HG03432 (cell line): Measurements from ENCODE around the gene ABO.
"Not testable (repeated sequence)": the region's sequence is repeated elsewhere in the genome, so short reads cannot be mapped to it uniquely, and the experiment has no call there.

Experiments
- ATAC-seq: cut with Tn5 transposase; IDR thresholded peaks from one replicate; pipeline ENCODE4 v1.9.1; 2021; ENCODE audit warnings: mild to moderate bottlenecking, moderate library complexity; ENCODE audit not compliant: unreplicated experiment

The ABO gene

DNA sequence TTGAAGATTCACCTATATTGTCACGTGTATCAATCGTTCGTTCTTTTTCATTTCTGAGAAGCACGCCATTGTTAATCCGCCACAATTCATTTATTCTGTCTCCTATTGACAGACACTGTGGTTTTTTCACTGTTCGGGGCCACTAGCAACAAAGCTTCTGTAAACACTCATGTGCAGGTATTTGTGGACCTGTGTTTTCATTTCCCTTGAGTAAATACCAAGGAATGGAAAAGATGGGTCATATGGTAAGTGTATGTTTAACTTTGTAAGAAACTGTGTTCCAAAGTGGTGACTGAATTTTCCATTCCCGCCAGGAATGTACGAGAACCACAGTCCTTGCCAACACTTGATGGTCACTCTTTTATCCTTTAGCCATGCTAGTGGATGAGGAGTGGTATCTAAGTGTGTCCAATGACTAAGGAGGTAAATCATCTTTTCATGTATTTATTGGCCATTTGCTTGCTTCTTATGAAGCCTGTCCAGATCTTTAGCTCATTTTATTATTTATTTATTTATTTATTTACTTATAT lies 10.7 kb downstream of the ABO start:
- no peak for ATAC-seq

GRCh38 chr9:133263557-133263956 lies 11.4 kb downstream of the ABO start:
- ATAC-seq = no peak

- ATAC-seq = no peak
Observed at GRCh38 chr9:133262226-133262625, 12.8 kb downstream of the ABO start.

- no peak for ATAC-seq
Observed at GRCh38 chr9:133261753-133262120, 13.3 kb downstream of the ABO start.

- ATAC-seq = no peak
Observed at GRCh38 chr9:133261103-133261752, 13.8 kb downstream of the ABO start.

GRCh38 chr9:133260334-133261102 lies 14.5 kb downstream of the ABO start:
- ATAC-seq = no peak

DNA sequence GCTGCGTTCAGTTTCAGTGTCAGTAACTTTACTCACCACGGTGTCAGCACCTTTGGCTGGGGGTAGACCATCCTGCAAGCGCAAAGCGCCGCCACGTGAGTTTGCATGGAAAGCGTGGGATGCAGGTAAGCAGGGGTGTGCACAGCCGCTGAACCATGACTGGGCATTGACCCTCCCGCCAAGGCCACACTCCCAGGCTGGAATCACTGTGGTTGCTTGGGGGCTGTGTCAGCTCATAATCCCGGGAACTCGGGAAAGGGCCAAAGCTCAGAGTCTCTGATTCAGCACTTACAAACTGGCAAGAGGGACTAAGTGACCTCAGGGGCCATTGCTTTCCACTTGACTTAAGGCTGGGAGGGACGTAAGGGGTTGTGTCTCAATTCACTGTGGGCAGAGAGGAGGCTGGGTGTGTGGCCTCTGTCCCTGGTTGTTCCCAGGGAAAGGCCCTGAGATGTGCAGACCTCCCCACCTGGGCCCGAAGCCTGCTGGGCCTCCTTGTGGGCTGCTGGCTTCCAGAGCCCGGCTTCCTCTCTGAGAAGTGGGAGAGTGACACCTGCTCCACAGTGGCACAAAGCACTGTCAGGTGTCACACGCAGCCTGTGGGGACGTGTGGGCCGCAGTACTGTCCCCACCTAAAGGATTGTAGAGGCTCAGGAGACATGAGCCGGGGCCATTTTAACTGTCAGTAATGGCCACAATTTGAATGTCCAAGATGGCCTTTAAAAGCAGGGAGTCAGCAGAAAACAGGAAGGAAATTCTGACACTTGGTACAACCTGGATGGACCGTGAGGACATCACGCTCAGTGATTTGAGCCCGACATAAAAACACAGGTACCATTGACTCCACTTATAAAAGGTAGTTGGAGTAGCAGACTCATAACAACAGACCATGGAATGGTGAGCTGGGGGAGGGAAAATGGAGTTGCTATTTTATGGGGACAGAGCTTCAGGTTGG lies 16.7 kb downstream of the ABO start:
- no peak for ATAC-seq

DNA sequence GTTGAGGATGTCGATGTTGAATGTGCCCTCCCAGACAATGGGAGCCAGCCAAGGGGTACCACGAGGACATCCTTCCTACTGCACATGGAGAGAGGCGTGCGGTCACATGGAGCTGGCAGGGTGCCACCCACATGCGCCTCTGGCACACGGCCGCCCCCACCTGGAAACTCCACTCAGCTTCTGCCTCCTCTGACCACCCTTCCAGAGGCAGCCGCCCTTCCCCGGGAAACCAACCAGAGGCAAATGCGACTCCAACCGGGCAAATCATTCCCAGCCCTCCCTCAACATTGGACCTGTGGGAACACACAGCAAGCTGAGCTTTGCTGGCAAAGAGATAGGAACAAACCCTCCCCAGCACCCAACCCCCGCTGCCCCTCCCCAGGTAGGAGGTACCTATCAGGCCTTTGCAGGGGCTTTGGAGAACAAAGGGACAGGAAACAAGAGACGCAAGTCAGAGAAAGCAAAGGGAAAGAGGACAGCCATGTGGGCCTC lies 17.5 kb downstream of the ABO start:
- ATAC-seq = no peak

GRCh38 chr9:133256686-133257091 lies 18.3 kb downstream of the ABO start:
- ATAC-seq = no peak

- ATAC-seq = no peak
Observed at GRCh38 chr9:133256136-133256461, 18.9 kb downstream of the ABO start.

- no peak for ATAC-seq
Observed at GRCh38 chr9:133255371-133256135, 19.4 kb downstream of the ABO start.

GRCh38 chr9:133254471-133254870 lies 20.5 kb downstream of the ABO start:
- no peak for ATAC-seq

GRCh38 chr9:133253268-133253667 lies 21.7 kb downstream of the ABO start:
- no peak for ATAC-seq

- ATAC-seq = no peak
Observed at GRCh38 chr9:133252301-133253020, 22.5 kb downstream of the ABO start.

GRCh38 chr9:133251773-133252172 lies 23.2 kb downstream of the ABO start:
- no peak for ATAC-seq

GRCh38 chr9:133251221-133251620 lies 23.8 kb downstream of the ABO start:
- ATAC-seq = not testable (repeated sequence)

DNA sequence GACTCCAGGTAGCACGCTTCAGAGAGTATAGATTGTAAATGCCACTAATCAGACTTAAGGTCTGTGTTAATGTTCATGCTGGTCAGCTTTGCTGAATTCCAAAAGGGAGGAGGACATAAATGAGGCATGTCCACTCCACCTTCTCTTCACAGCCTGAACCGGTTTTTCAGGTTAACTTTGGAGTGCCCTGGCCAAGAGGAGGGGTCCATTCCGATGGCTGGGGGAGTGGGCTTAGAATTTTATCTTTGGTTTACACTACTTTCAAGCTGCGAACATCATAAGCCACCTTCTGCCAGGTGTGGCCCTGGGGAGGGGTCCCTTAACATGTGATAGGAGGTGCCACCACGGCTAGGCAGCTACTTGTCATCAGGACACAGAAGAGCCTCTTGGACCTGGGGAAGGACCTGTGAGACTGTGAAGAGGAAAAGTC lies 24.2 kb downstream of the ABO start:
- no peak for ATAC-seq

GRCh38 chr9:133249337-133249736 lies 25.7 kb downstream of the ABO start:
- no peak for ATAC-seq

DNA sequence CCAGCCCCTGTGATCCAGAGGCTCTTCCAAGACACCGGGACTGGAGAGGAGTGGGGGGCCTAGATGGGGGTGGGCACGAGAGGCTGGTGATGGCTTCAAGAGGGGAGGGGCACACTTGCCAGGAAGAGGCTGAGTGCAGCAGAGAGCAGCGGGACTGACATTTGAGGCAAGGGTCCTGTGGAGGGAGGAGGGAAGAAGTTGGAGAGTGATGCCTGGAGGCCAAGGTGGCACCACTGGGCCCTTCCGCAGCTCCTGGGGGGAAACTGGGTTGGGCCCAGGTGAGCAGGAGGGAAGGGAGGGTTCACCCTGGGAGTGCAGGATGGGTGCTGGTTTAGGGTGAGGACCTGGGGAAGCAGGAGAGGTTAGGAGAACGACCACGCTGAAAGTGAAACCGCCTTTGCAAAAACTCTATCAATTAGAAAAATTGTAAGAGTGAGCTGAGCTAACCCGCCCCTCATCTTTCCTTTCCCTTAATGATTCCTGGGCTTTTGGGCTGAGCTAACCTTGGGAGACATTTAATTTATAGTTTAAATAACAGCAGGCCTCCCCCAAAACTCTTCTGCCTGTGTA lies 26.2 kb downstream of the ABO start:
- ATAC-seq = no peak
